Ovary (tissue), 9 donors: ENCODE measurements around the gene NRAP. TPM values are rescaled to one million over a fixed set of nuclear protein-coding genes. Genes with fewer than 3 reads are reported as not detected.
A peak's percentile ranks its signal among the peaks of the same experiment; 100 is the strongest.

ENCODE experiments used
- DNase-seq, 5 donors: peaks; one replicate each; pipeline ENCODE4 v3.0.0-alpha.2; 2019 to 2020
- H3K27ac ChIP-seq, 2 donors: fragments of 200-600 bp; one replicate each; pipeline versions ENCODE4 v1.5.1 to v1.8.0; 2019 to 2022
- H3K27me3 ChIP-seq: fragments of 200-600 bp; one replicate; pipeline ENCODE4 v1.8.0; 2022
- H3K36me3 ChIP-seq: fragments of 200-600 bp; sonication (generic); one replicate; pipeline ENCODE4 v1.5.1; 2019
- H3K4me1 ChIP-seq: one replicate; pipeline ENCODE4 v1.8.1; 2013; ENCODE audit warnings: mild to moderate bottlenecking, moderate library complexity; ENCODE audit not compliant: insufficient read depth
- H3K4me3 ChIP-seq: fragments of 200-600 bp; sonication (generic); one replicate; pipeline ENCODE4 v1.5.1; 2017
- H3K9me3 ChIP-seq, 2 donors: fragments of 200-600 bp in 1 of 2; sonication (generic) in 1 of 2; one replicate each; pipeline versions ENCODE4 v1.5.1 to v1.8.1; 2013 to 2019; ENCODE audit warnings: mild to moderate bottlenecking in 1 of 2, moderate library complexity in 1 of 2
- EP300 ChIP-seq: sonication (generic); formaldehyde crosslinking; IDR thresholded peaks from one replicate; pipeline ENCODE4 v1.6.1; 2017; ENCODE audit warnings: antibody characterized with exemption
- POLR2A ChIP-seq: fragments of 450-650 bp; IDR thresholded peaks from one replicate; pipeline ENCODE4 v1.6.1; 2017; ENCODE audit warnings: antibody characterized with exemption, mild to moderate bottlenecking, moderate library complexity
- WGBS, 3 donors: extraction: QIAGEN DNeasy Blood & Tissue Kit in 1 of 3; methylation state at CpG; one replicate each; pipeline versions ENCODE4 v1.1.5 to v1.1.7; 2013 to 2017; 5-methylcytosine and 5-hydroxymethylcytosine counted together
- intact Hi-C, 4 donors: fragments of 100-400 bp; cut with DNase I; formaldehyde crosslinking; loops; one replicate each; pipeline versions ENCODE4 v1.11.0 to v1.15.1; 2022 to 2023
- polyA plus RNA-seq, 2 donors: library from polyadenylated mRNA; stranded (reverse); fragments of 200-250 nt in 1 of 2; fragments of 350-450 nt in 1 of 2; fragmentation: Illumina TruSeq in 1 of 2; extraction: RNeasy Lipid Tissue Mini Kit (QIAGEN cat#74804) in 1 of 2; gene quantifications; one replicate each; pipeline ENCODE4 v1.2.3, GENCODE V29; 2013 to 2014
- total RNA-seq, 7 donors: library from RNA; depleted of rRNA in 2 of 7; stranded (reverse); fragments of >200 nt in 2 of 7; fragmentation: NEBNext Ultra II Directional in 3 of 7; extraction: Animal tissue kit (Norgen Biotek cat#: 25700) in 3 of 7; gene quantifications; one replicate each; pipeline versions ENCODE4 v1.1.0 to v1.2.4, GENCODE V29; 2016 to 2023
- TF ChIP-seq, protein P1 (sequence below), 3 donors: fragments of 450-650 bp in 2 of 3; fragments of 200-600 bp in 1 of 3; IDR thresholded peaks; one replicate each; pipeline versions ENCODE4 v1.5.1 to v1.8.0; 2016 to 2022; ENCODE audit warnings: antibody characterized with exemption in 3 of 3, mild to moderate bottlenecking in 1 of 3
- donor health status: DM: no; HTN: no; CAD: no; lungs with moderate emphysema.
- donor health status: DM: no; HTN: no; CAD: no.
- donor health status: Bipolar disorder and iron deficiency.
- donor health status: DM: yes; HTN: yes; CAD: no.
- donor health status: DM: no; HTN: no; CAD: no.
- donor health status: DM: yes; HTN: yes; CAD: no.

Gene NRAP
- total and polyA plus RNA-seq, 9 donors = 0.02 to 0.25 (median 0.11) TPM; not detected in 2

DNA sequence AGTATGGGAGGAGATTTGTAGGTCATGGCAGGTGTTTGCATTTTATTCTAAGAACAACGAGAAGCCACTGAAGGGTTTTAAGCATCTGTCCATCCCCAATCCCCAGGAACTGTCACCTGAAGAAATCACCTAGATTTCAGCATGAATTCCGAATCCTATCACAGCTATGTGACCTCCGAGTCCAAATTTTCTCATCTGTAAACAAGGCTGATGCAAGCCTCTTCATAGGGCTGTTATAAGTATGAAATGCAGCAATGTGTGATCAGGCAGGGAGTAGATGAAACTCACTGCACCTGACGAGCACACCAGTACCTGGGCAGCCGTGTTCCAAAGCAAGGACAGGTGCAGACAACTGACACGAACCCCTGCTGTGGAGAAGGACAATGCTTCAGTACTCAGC lies 97.0 kb downstream of the NRAP start:
- intact Hi-C loops = no loop called here
- 62 to 80% (median 74%) methylated on average over 6 of the region's 6 CpGs for WGBS, 3 donors
- H3K27me3 ChIP-seq = no peaks in the 10 kb centered on the region
- H3K9me3 ChIP-seq = no peaks in the 10 kb centered on the region
- H3K36me3 ChIP-seq = no peaks in the 10 kb centered on the region
- H3K27ac ChIP-seq = no peak overlapping the region
- TF ChIP-seq POLR2A = no peak
- TF ChIP-seq, protein P1, sequence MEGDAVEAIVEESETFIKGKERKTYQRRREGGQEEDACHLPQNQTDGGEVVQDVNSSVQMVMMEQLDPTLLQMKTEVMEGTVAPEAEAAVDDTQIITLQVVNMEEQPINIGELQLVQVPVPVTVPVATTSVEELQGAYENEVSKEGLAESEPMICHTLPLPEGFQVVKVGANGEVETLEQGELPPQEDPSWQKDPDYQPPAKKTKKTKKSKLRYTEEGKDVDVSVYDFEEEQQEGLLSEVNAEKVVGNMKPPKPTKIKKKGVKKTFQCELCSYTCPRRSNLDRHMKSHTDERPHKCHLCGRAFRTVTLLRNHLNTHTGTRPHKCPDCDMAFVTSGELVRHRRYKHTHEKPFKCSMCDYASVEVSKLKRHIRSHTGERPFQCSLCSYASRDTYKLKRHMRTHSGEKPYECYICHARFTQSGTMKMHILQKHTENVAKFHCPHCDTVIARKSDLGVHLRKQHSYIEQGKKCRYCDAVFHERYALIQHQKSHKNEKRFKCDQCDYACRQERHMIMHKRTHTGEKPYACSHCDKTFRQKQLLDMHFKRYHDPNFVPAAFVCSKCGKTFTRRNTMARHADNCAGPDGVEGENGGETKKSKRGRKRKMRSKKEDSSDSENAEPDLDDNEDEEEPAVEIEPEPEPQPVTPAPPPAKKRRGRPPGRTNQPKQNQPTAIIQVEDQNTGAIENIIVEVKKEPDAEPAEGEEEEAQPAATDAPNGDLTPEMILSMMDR (IDR thresholded peaks at IDR 0.05) = no peak
- TF ChIP-seq EP300 = no peak
- H3K4me1 ChIP-seq = peaks cover 2% of the 10 kb centered on the region
- no peak overlapping the region for H3K4me3 ChIP-seq
- no peak for DNase-seq

GRCh38 chr10:113565364-113565763 lies 98.5 kb downstream of the NRAP start:
- no peak for DNase-seq
- peaks cover 4% of the 10 kb centered on the region for H3K4me1 ChIP-seq
- H3K4me3 ChIP-seq = no peak overlapping the region
- no peaks in the 10 kb centered on the region for H3K27me3 ChIP-seq
- 0 to 4% (median 2%) methylated on average over 1 of the region's 1 CpG for WGBS, 3 donors
- H3K36me3 ChIP-seq = no peaks in the 10 kb centered on the region
- no peaks in the 10 kb centered on the region for H3K9me3 ChIP-seq
- TF ChIP-seq EP300 (no peak), POLR2A (no peak)
- TF ChIP-seq, protein P1 (IDR thresholded peaks at IDR 0.05) = no peak
- no peak overlapping the region for H3K27ac ChIP-seq
- intact Hi-C loops = no loop called here

DNA sequence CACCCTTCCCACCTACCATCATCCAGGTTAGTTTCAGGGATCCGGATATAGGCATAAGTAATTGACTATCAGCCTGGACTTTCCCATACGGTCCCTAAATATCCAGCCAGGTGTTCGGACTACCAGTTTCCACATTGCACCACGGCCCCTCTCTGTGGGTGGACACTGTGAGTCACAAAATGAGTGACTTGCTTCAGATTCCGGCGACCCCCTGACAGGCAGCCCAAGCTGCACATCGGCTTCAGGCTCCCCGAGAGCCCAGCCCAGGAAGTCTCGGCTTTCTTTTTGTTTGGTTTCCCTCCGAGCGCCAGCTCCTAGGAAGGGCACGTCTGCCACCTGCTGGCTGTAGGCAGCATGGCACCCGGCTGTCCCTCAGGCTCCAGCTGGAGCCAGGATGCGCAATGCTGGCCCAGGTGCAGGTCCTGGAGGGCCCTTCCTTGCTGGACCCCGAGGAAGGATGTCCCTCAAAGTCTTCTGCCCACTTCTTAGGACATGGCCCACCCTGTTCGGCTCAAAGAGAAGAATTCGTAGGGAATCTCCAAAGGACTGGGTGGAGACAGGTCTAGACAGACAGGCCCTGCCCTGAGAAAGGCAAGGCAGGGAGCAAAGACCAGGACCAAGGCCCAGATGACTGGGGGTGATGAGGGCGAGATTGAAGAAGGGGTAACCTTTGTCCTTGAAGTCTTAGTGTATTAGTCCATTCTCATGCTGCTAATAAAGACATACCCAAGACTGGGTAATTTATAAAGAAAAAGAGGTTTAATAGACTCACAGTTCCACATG lies 100.3 kb downstream of the NRAP start:
- no peaks in the 10 kb centered on the region for H3K27me3 ChIP-seq
- DNase-seq = peak; percentile 66 to 89 (median 79)
- no peak overlapping the region for H3K27ac ChIP-seq
- no peaks in the 10 kb centered on the region for H3K36me3 ChIP-seq
- WGBS, 3 donors = 2 to 9% (median 5%) methylated on average over 18 of the region's 18 CpGs
- intact Hi-C loops = no loop called here
- peaks cover 4% of the 10 kb centered on the region for H3K4me1 ChIP-seq
- peak overlapping the region; percentile 35 for H3K4me3 ChIP-seq
- no peaks in the 10 kb centered on the region for H3K9me3 ChIP-seq
- TF ChIP-seq, protein P1 (IDR thresholded peaks at IDR 0.05) = peak; percentile 89 to 91 (median 90)
- TF ChIP-seq POLR2A (peak; percentile 20), EP300 (no peak)

- TF ChIP-seq EP300 = no peak
- TF ChIP-seq, protein P1 (IDR thresholded peaks at IDR 0.05) = no peak
- TF ChIP-seq POLR2A = no peak
- intact Hi-C loops = no loop called here
- H3K4me3 ChIP-seq = no peak overlapping the region
These were observed 101.1 kb downstream of the NRAP start for GRCh38 chr10:113562704-113563103.

More at GRCh38 chr10:113562704-113563103, 101.1 kb downstream of the NRAP start:
- no peaks in the 10 kb centered on the region for H3K27me3 ChIP-seq
- H3K27ac ChIP-seq = no peak overlapping the region
- no peaks in the 10 kb centered on the region for H3K36me3 ChIP-seq
- no peaks in the 10 kb centered on the region for H3K9me3 ChIP-seq
- 87 to 88% (median 87%) methylated on average over 5 of the region's 5 CpGs for WGBS, 3 donors
- DNase-seq = no peak
- peaks cover 7% of the 10 kb centered on the region for H3K4me1 ChIP-seq
